Fibroblast of lung (primary cell): Measurements from ENCODE around the gene SFXN1. TPM values are rescaled to one million over a fixed set of nuclear protein-coding genes. Genes with fewer than 3 reads are reported as not detected.

ENCODE experiments used
- DNase-seq, 2 donors: peaks; one replicate each; pipeline versions ENCODE4 v3.0.0 to v3.0.0-alpha.2; 2010; ENCODE audit warnings: low read depth in 2 of 2
- H2AFZ ChIP-seq: 2 replicates; pipeline ENCODE4 v1.5.1; 2012; ENCODE audit warnings: low read length, control low read depth, inconsistent platforms
- H3K27ac ChIP-seq: 2 replicates; pipeline ENCODE4 v1.5.1; 2011; ENCODE audit warnings: low read length, control low read depth; ENCODE audit not compliant: insufficient read depth
- H3K27me3 ChIP-seq: 2 replicates; pipeline ENCODE4 v1.5.1; 2011; ENCODE audit warnings: mild to moderate bottlenecking, low read length; ENCODE audit not compliant: control insufficient read depth, insufficient read depth
- H3K36me3 ChIP-seq: 2 replicates; pipeline ENCODE4 v1.5.1; 2011; ENCODE audit warnings: low read length; ENCODE audit not compliant: control insufficient read depth, insufficient read depth
- H3K4me1 ChIP-seq: 2 replicates; pipeline ENCODE4 v1.5.1; 2011; ENCODE audit warnings: low read length; ENCODE audit not compliant: control insufficient read depth, insufficient read depth; ENCODE audit errors: extremely low read depth
- H3K4me2 ChIP-seq: 2 replicates; pipeline ENCODE4 v1.5.1; 2011; ENCODE audit warnings: low read length, control low read depth; ENCODE audit not compliant: insufficient read depth; ENCODE audit errors: extremely low read depth
- H3K4me3 ChIP-seq, 4 experiments: fragments of 200-600 bp in 1 of 4; sonication (generic) in 1 of 4; replicated peaks in 1 of 4; 2 replicates each; pipeline ENCODE4 v1.5.1; 2011 to 2016; ENCODE audit warnings: low read length in 4 of 4, low read depth in 3 of 4, mild to moderate bottlenecking in 3 of 4, control low read depth in 2 of 4, inconsistent platforms in 1 of 4, mixed read lengths in 1 of 4; ENCODE audit not compliant: insufficient read depth in 1 of 4; ENCODE audit errors: control extremely low read depth in 1 of 4
- H3K79me2 ChIP-seq: 2 replicates; pipeline ENCODE4 v1.5.1; 2012; ENCODE audit warnings: mild to moderate bottlenecking, low read length, inconsistent platforms; ENCODE audit not compliant: control insufficient read depth, insufficient read depth
- H3K9ac ChIP-seq: 2 replicates; pipeline ENCODE4 v1.5.1; 2011; ENCODE audit warnings: mild to moderate bottlenecking, low read length, control low read depth; ENCODE audit not compliant: insufficient read depth
- H3K9me3 ChIP-seq: 2 replicates; pipeline ENCODE4 v1.5.1; 2012; ENCODE audit warnings: low read depth, low read length; ENCODE audit not compliant: control insufficient read depth, insufficient read depth
- H4K20me1 ChIP-seq: 2 replicates; pipeline ENCODE4 v1.5.1; 2011; ENCODE audit warnings: low read length; ENCODE audit not compliant: control insufficient read depth, insufficient read depth; ENCODE audit errors: extremely low read depth
- EZH2 ChIP-seq: IDR thresholded peaks from 2 replicates; pipeline ENCODE4 v1.5.1; 2012; ENCODE audit warnings: low read length, control low read depth, mild to moderate bottlenecking; ENCODE audit errors: missing control alignments
- polyA plus RNA-seq, 2 donors: library from polyadenylated mRNA; depleted of rRNA in 1 of 2; stranded (reverse) in 1 of 2; unstranded in 1 of 2; fragments of >200 nt; gene quantifications; 2 replicates each; pipeline ENCODE4 v1.2.1, GENCODE V29; 2011 to 2012; ENCODE audit warnings: missing spikeins in 1 of 2
- total RNA-seq: library from RNA; depleted of rRNA; stranded (reverse); fragments of >200 nt; gene quantifications from 2 replicates; pipeline ENCODE4 v1.2.1, GENCODE V29; 2014
- TF ChIP-seq, protein P1 (sequence below), 2 donors: IDR thresholded peaks in 1 of 2; conservative IDR thresholded peaks in 1 of 2; 1 replicate in 1 of 2; 2 replicates in 1 of 2; pipeline ENCODE4 v1.5.1; 2011 to 2012; ENCODE audit warnings: low read length in 2 of 2, control low read depth in 1 of 2, inconsistent platforms in 1 of 2, low read depth in 1 of 2, mild to moderate bottlenecking in 1 of 2

Gene SFXN1
- total and polyA plus RNA-seq, 2 donors (not counting 1 experiment from before 2014, with no cell fraction given) = 58.3 to 125 TPM

- Histone ChIP-seq H3K9ac (no peak overlapping the region), H3K4me3 (no peak overlapping the region), H4K20me1 (no peaks in the 10 kb centered on the region), H2AFZ (no peak overlapping the region), H3K27ac (no peak overlapping the region), H3K4me1 (no peaks in the 10 kb centered on the region), H3K36me3 (no peaks in the 10 kb centered on the region), H3K79me2 (no peaks in the 10 kb centered on the region), H3K27me3 (no peaks in the 10 kb centered on the region), H3K9me3 (no peaks in the 10 kb centered on the region), H3K4me2 (no peak overlapping the region)
- DNase-seq = no peak
- no peak for TF ChIP-seq EZH2
- TF ChIP-seq, protein P1, sequence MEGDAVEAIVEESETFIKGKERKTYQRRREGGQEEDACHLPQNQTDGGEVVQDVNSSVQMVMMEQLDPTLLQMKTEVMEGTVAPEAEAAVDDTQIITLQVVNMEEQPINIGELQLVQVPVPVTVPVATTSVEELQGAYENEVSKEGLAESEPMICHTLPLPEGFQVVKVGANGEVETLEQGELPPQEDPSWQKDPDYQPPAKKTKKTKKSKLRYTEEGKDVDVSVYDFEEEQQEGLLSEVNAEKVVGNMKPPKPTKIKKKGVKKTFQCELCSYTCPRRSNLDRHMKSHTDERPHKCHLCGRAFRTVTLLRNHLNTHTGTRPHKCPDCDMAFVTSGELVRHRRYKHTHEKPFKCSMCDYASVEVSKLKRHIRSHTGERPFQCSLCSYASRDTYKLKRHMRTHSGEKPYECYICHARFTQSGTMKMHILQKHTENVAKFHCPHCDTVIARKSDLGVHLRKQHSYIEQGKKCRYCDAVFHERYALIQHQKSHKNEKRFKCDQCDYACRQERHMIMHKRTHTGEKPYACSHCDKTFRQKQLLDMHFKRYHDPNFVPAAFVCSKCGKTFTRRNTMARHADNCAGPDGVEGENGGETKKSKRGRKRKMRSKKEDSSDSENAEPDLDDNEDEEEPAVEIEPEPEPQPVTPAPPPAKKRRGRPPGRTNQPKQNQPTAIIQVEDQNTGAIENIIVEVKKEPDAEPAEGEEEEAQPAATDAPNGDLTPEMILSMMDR (conservative IDR thresholded peaks at IDR 0.05 in 1 of 2, IDR thresholded peaks at IDR 0.05 in 1 of 2; ENCODE audit: low read depth in 1 of 2, low read length in 2 of 2) = no peak
These were observed 65.8 kb downstream of the SFXN1 start for GRCh38 chr5:175544108-175544511.

DNA sequence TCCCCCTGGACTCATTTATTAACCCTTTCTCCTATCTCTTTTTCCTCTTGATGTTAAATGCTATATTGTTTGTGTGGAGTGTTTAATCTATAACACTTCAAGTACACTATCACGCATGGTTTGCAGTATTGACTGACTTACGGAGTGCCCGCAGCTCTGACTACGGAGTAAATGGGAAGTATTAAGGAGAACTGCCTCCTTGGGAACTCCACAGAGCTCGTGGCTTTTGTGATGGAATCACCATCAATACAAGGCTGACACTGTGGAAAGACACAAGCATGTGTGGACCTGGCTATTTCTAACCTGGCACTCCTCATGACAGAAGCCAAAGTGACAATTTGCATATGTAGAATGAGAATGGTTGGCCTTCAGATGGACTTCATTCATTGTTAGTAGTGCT lies 66.2 kb downstream of the SFXN1 start:
- H3K27me3 ChIP-seq = no peaks in the 10 kb centered on the region
- no peaks in the 10 kb centered on the region for H3K79me2 ChIP-seq
- no peaks in the 10 kb centered on the region for H3K4me1 ChIP-seq
- TF ChIP-seq, protein P1 (conservative IDR thresholded peaks at IDR 0.05 in 1 of 2, IDR thresholded peaks at IDR 0.05 in 1 of 2; ENCODE audit: low read depth in 1 of 2, low read length in 2 of 2) = no peak
- no peaks in the 10 kb centered on the region for H4K20me1 ChIP-seq
- no peak overlapping the region for H3K27ac ChIP-seq
- no peak overlapping the region for H3K4me2 ChIP-seq
- no peak overlapping the region for H2AFZ ChIP-seq
- no peak overlapping the region for H3K4me3 ChIP-seq
- no peaks in the 10 kb centered on the region for H3K36me3 ChIP-seq
- H3K9me3 ChIP-seq = no peaks in the 10 kb centered on the region
- DNase-seq = no peak
- H3K9ac ChIP-seq = no peak overlapping the region

- H4K20me1 ChIP-seq = no peaks in the 10 kb centered on the region
- H3K4me1 ChIP-seq = no peaks in the 10 kb centered on the region
- H3K4me2 ChIP-seq = no peak overlapping the region
- no peaks in the 10 kb centered on the region for H3K9me3 ChIP-seq
- no peak overlapping the region for H2AFZ ChIP-seq
- H3K27ac ChIP-seq = no peak overlapping the region
- H3K79me2 ChIP-seq = no peaks in the 10 kb centered on the region
- DNase-seq = no peak
- no peak overlapping the region for H3K4me3 ChIP-seq
- H3K27me3 ChIP-seq = no peaks in the 10 kb centered on the region
- H3K36me3 ChIP-seq = no peaks in the 10 kb centered on the region
- TF ChIP-seq, protein P1 (conservative IDR thresholded peaks at IDR 0.05 in 1 of 2, IDR thresholded peaks at IDR 0.05 in 1 of 2; ENCODE audit: low read depth in 1 of 2, low read length in 2 of 2) = no peak
- TF ChIP-seq EZH2 = no peak
- H3K9ac ChIP-seq = no peak overlapping the region
These were observed 69.5 kb downstream of the SFXN1 start for GRCh38 chr5:175547842-175548241.
